OCI-LY3 (cell line): ENCODE results near the gene PIGL.

ENCODE experiments used
- H2AFZ ChIP-seq: fragments of 200-600, 300-600 bp; shearing (Covaris generic); 2 replicates; pipeline ENCODE4 v1.6.0; 2014; ENCODE audit warnings: antibody characterized with exemption, low read depth, low read length
- H3K27ac ChIP-seq: fragments of 200-600, 300-600 bp; sonication (generic); 2 replicates; pipeline ENCODE4 v1.5.1; 2014; ENCODE audit warnings: mild to moderate bottlenecking, low read length, moderate library complexity, mixed read lengths
- H3K27me3 ChIP-seq: fragments of 200-600, 300-600 bp; sonication (generic); 2 replicates; pipeline ENCODE4 v1.6.1; 2014; ENCODE audit warnings: low read depth, low read length, mixed read lengths
- H3K36me3 ChIP-seq: fragments of 200-600, 300-600 bp; sonication (generic); replicated peaks from 2 replicates; pipeline ENCODE3; 2014; ENCODE audit warnings: low read depth, low read length, mixed read lengths
- H3K4me1 ChIP-seq: fragments of 300-600, 200-600 bp; sonication (generic); 2 replicates; pipeline ENCODE4 v1.6.1; 2014; ENCODE audit warnings: low read length, mixed read lengths
- H3K4me2 ChIP-seq: fragments of 200-600, 300-600 bp; sonication (generic); 2 replicates; pipeline ENCODE4 v1.6.1; 2014; ENCODE audit warnings: low read length, mixed read lengths
- H3K4me3 ChIP-seq: fragments of 300-600, 200-600 bp; sonication (generic); 2 replicates; pipeline ENCODE4 v1.5.1; 2014; ENCODE audit warnings: antibody characterized with exemption, mild to moderate bottlenecking, low read length, moderate library complexity
- H3K79me2 ChIP-seq: fragments of 300-600, 200-600 bp; shearing (Covaris generic); 2 replicates; pipeline ENCODE4 v1.6.1; 2014; ENCODE audit warnings: mild to moderate bottlenecking, low read length, mixed read lengths
- H3K9ac ChIP-seq: fragments of 300-600, 200-600 bp; shearing (Covaris generic); 2 replicates; pipeline ENCODE4 v1.6.0; 2014; ENCODE audit warnings: mild to moderate bottlenecking, low read length, moderate library complexity
- H3K9me3 ChIP-seq: fragments of 200-600, 300-600 bp; shearing (Covaris generic); 2 replicates; pipeline ENCODE4 v1.6.1; 2014; ENCODE audit warnings: low read length, mixed read lengths; ENCODE audit not compliant: insufficient read depth
- H4K20me1 ChIP-seq: fragments of 200-600, 300-600 bp; sonication (generic); 2 replicates; pipeline ENCODE4 v1.6.1; 2016; ENCODE audit warnings: low read length, mixed read lengths; ENCODE audit not compliant: insufficient read depth
- CTCF ChIP-seq: fragments of 200-600, 300-600 bp; sonication (generic); IDR thresholded peaks from 2 replicates; pipeline ENCODE4 v1.5.1; 2014; ENCODE audit warnings: antibody characterized with exemption, low read length, low read depth
- EZH2phosphoT487 ChIP-seq: fragments of 200-600 bp; shearing (Covaris generic); IDR thresholded peaks from 2 replicates; pipeline ENCODE4 v1.6.1; 2018; ENCODE audit warnings: antibody characterized with exemption, mixed run types, low read depth

The PIGL gene

GRCh38 chr17:16342979-16343378 lies 126.0 kb downstream of the PIGL start:
- no peaks in the 10 kb centered on the region for H3K9me3 ChIP-seq
- no peaks in the 10 kb centered on the region for H3K79me2 ChIP-seq
- no peak overlapping the region for H2AFZ ChIP-seq
- H3K4me2 ChIP-seq = no peak overlapping the region
- TF ChIP-seq EZH2phosphoT487 (no peak), CTCF (no peak)
- no peak overlapping the region for H3K4me3 ChIP-seq
- H3K36me3 ChIP-seq = peaks cover 2% of the 10 kb centered on the region
- H3K9ac ChIP-seq = no peak overlapping the region
- H3K27me3 ChIP-seq = no peaks in the 10 kb centered on the region
- no peaks in the 10 kb centered on the region for H3K4me1 ChIP-seq
- H3K27ac ChIP-seq = no peak overlapping the region
- no peaks in the 10 kb centered on the region for H4K20me1 ChIP-seq

DNA sequence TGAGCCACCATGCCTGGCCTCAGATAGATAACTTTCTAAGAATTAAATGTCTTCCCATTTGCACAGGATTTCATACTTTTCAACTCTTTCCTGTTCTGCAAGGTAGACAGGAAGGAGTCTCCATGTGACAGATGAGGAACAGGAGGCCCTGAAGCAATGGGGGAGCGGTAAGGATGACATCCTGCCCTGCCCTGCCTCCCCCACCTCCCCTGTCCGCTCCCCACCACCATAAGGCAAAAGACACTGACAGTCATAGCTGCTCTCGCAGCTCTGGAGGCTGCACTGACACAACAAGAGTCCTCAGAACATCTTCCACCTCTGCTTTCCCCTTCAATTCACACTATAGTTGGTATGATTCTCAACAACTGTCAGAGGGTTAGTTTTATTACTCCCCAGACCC lies 126.6 kb downstream of the PIGL start:
- no peak for TF ChIP-seq EZH2phosphoT487
- TF ChIP-seq CTCF = no peak
- Histone ChIP-seq H3K27me3 (no peaks in the 10 kb centered on the region), H3K36me3 (peaks cover 2% of the 10 kb centered on the region)

DNA sequence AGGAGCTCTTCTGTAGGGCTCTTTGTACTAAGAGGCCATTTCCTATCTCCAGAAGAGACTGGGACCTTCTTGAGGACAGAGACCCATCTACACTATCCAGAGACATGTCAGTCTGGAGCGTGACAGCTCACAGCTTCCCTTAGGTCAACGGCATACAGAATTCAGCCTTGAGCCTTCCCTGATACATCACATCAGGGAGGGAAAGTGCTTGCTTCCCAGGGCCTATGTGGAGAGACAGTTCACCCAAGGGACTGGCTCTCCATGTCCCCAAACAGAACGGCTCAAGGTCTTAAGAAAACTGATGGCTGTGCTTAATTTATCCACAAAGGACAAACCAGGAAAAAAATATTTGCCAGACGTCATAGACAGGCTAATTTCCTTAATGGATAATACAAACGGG lies 128.6 kb downstream of the PIGL start:
- Histone ChIP-seq H3K9me3 (no peaks in the 10 kb centered on the region), H3K36me3 (peaks cover 6% of the 10 kb centered on the region), H4K20me1 (no peaks in the 10 kb centered on the region), H3K27ac (no peak overlapping the region), H3K4me1 (no peaks in the 10 kb centered on the region), H3K4me2 (no peak overlapping the region), H3K27me3 (no peaks in the 10 kb centered on the region), H3K79me2 (peaks cover 2% of the 10 kb centered on the region; the same call in 1 of the 2 replicates), H3K4me3 (no peak overlapping the region), H3K9ac (no peak overlapping the region), H2AFZ (no peak overlapping the region)
- TF ChIP-seq EZH2phosphoT487 (no peak), CTCF (no peak)

More for the DNA sequence above, 126.6 kb downstream of the PIGL start:
- H3K9ac ChIP-seq = no peak overlapping the region
- H3K27ac ChIP-seq = no peak overlapping the region
- H4K20me1 ChIP-seq = no peaks in the 10 kb centered on the region
- H3K4me3 ChIP-seq = no peak overlapping the region
- no peaks in the 10 kb centered on the region for H3K9me3 ChIP-seq
- H2AFZ ChIP-seq = no peak overlapping the region
- no peaks in the 10 kb centered on the region for H3K4me1 ChIP-seq
- no peaks in the 10 kb centered on the region for H3K79me2 ChIP-seq
- no peak overlapping the region for H3K4me2 ChIP-seq

GRCh38 chr17:16346721-16347271 lies 129.8 kb downstream of the PIGL start:
- peaks cover 6% of the 10 kb centered on the region for H3K36me3 ChIP-seq
- no peaks in the 10 kb centered on the region for H3K9me3 ChIP-seq
- peaks cover 4% of the 10 kb centered on the region; the same call in 1 of the 2 replicates for H4K20me1 ChIP-seq
- no peak overlapping the region for H3K4me3 ChIP-seq
- peaks cover 15% of the 10 kb centered on the region for H3K79me2 ChIP-seq
- H3K9ac ChIP-seq = no peak overlapping the region
- no peak overlapping the region for H3K4me2 ChIP-seq
- H2AFZ ChIP-seq = no peak overlapping the region
- no peaks in the 10 kb centered on the region for H3K27me3 ChIP-seq
- H3K27ac ChIP-seq = no peak overlapping the region
- peaks cover 7% of the 10 kb centered on the region for H3K4me1 ChIP-seq
- no peak for TF ChIP-seq EZH2phosphoT487
- TF ChIP-seq CTCF = no peak
